RWPE1 (cell line): ENCODE data around the gene KRT77.

Experiments
- CTCF ChIA-PET: fragments of 350-600 bp; sonication (Branson Sonifier 250); formaldehyde crosslinking; extraction: SDS; loops from one replicate; lab custom pipeline; 2021; lab: Yijun Ruan, JAX
- POLR2A ChIA-PET: fragments of 400-600 bp; formaldehyde crosslinking; extraction: SDS; loops from one replicate; lab custom pipeline; 2020; ENCODE audit warnings: antibody characterized with exemption; ENCODE audit not compliant: low non-redundant PET; lab: Yijun Ruan, JAX
- DNase-seq: peaks from one replicate; pipeline ENCODE4 v3.0.0; 2012; ENCODE audit warnings: low spot score
- H3K27ac ChIP-seq: fragments of 450-650 bp; 2 replicates; pipeline ENCODE4 v1.5.1; 2017
- CTCF ChIP-seq: fragments of 450-650 bp; conservative IDR thresholded peaks from 2 replicates; pipeline ENCODE4 v1.5.1; 2017; ENCODE audit warnings: low read depth, mild to moderate bottlenecking

KRT77 gene

GRCh38 chr12:52688481-52688880 is 14.8 kb downstream of the KRT77 start:
- ChIA-PET POLR2A (no interaction called here), CTCF (interaction anchor here (1.0 kb wide), 1 partner anchor 190 kb away, joined by 4 read pairs; no protein-coding TSS in a partner anchor)
- no peak for TF ChIP-seq CTCF
- DNase-seq: no peak
- no peak overlapping the region for H3K27ac ChIP-seq

DNA sequence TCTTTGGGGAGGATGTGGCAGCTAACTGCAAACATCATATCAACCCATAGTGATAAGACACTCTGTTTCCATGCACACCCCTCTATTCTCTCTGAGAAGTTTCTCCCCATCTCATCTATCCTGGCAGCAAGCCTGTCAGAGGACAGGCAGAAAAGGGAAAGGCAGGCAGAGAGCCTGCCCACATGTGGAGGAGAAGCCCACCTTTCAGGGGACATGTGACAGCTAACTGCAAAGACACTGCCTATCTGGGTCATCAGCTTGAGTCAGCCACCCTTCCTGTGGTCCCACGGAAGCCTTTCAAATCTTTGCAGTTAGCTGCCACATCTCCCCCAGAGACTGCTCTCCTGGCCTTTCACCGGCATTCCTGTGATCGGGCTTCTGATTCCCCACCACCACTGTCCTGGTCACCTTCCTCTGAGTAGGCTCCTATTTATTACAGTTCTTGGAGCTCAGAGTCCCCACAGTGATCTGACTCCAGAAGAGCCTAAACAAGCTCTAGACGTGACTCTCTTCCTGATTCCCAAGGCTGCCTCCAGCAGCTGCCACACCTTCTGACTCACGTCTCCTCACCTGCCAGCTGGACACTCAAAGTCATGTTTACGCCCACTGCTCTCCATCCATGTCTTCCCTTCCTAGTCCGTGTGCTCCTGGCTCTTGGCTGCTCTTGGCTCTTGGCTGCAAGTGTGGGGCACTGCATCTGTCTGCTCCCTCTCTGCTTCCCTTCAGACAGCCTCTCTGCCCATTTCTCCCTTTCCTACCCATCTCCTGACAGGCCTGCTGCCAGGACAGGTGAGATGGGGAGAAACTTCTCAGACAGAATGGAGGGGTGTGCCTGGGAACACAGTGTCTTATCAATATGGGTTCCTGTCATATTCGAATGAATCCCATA is 15.6 kb downstream of the KRT77 start:
- POLR2A ChIA-PET: no interaction called here
- CTCF ChIA-PET: interaction anchor here (1.0 kb wide), 1 partner anchor 191 kb away, joined by 4 read pairs; no protein-coding TSS in a partner anchor
- TF ChIP-seq CTCF: no peak
- DNase-seq: peak; percentile 74
- H3K27ac ChIP-seq: no peak overlapping the region

DNA sequence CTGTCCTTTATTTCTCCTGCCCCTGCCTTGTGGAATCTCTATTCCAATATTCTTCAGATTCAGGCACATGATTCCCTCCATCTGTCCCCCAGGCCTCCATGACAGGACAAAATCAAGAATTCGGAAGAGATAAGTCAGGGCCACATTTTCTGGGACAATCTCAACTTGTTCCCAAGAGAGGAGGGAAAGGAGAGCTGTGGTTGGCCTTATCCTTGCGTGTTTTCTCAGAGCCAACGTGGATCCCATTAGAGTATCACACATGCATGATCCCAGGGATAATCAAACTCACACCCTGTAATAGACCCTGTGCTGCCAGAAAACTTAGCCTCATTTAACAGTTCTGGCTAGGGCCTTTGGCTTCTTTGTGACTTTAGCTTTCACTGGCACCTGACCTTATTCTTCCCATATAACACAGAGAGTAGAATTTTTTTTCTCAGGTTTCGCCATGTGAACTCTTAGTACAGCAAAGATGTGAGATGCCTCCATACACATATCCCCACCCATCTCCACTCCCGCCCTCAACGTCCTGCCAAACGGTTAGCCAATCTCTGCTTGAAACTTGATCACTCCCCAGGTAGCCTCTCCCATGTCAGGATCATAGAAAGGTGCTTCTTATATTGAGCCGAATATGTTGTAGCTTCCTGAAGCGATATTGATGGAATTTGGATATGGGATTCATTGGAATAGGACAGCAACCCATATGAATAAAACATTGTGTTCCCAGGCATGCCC is 16.4 kb downstream of the KRT77 start:
- no peak overlapping the region for H3K27ac ChIP-seq
- DNase-seq: no peak
- no peak for TF ChIP-seq CTCF
- ChIA-PET POLR2A (no interaction called here), CTCF (interaction anchor here (0.7 kb wide), 1 partner anchor 31 kb away, joined by 3 read pairs; no protein-coding TSS in a partner anchor)

DNA sequence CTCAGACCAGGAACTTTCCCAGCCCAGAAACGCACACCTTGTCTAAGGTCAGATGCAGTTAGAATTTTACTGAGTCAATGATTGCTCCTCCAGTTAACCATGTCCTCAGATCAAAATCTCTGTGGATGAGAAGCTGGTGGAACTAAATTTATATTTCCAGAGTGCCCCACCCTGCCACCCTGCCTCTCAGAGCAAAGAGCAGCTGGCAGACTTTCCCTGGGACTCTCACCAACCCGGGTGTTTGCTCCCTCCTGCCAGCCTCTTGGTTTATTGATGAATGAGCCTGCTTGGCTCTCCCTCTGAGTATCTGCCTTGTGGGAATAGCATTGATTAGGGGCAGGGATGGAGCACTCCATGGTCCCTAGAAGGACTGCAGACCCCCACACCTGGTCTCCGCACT is 17.3 kb downstream of the KRT77 start:
- no peak for TF ChIP-seq CTCF
- CTCF ChIA-PET: interaction anchor here (0.6 to 0.7 kb wide), 2 partner anchors 32 to 199 kb away, joined by 3 read pairs; no protein-coding TSS in a partner anchor
- H3K27ac ChIP-seq: no peak overlapping the region
- POLR2A ChIA-PET: no interaction called here
- no peak for DNase-seq

DNA sequence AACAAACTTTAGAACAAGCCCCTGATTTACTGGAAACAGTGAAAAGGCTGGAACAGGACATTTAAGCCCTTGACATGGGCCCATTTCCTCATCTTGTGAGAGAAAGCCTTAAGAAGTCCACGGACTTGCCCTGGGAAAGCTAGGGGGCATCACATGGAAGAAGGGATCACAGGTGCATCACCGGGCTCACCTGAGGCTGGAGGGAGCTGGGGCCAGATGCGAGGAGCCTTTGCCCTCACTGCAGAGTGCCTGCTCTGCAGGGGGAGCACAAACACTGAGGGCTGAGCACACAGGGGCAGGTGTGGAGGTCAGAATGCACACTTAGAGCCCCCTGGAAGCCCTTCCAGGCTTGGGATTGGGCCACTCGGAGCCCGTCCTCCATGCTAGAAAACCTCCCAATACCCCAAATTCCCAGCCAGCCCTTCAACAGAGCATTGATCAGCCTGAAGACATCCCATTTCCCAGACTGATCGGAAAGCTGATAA is 17.9 kb downstream of the KRT77 start:
- no peak for TF ChIP-seq CTCF
- ChIA-PET CTCF (interaction anchor here (0.6 kb wide), 2 partner anchors 11 to 12 kb away, joined by 3 to 4 read pairs; no protein-coding TSS in a partner anchor), POLR2A (no interaction called here)
- H3K27ac ChIP-seq: no peak overlapping the region
- DNase-seq: no peak

GRCh38 chr12:52684431-52684830 is 18.9 kb downstream of the KRT77 start:
- no peak overlapping the region for H3K27ac ChIP-seq
- no peak for TF ChIP-seq CTCF
- ChIA-PET POLR2A (no interaction called here), CTCF (no interaction called here)
- DNase-seq: no peak
